Transverse colon (tissue), 4 donors: Measurements from ENCODE around the gene HDAC4. TPM values are rescaled to one million over a fixed set of nuclear protein-coding genes. Genes with fewer than 3 reads are reported as not detected.

Experiments
- DNase-seq: peaks from one replicate; pipeline ENCODE4 v3.0.0-alpha.2; 2019
- H3K27ac ChIP-seq, 4 donors: fragments of 200-600 bp; sonication (generic); 2 replicates each; pipeline ENCODE4 v1.5.1; 2016 to 2018; ENCODE audit warnings: inconsistent platforms in 4 of 4
- H3K27me3 ChIP-seq: fragments of 200-600 bp; sonication (generic); 2 replicates; pipeline ENCODE4 v1.5.1; 2017; ENCODE audit warnings: inconsistent platforms
- H3K36me3 ChIP-seq, 4 donors: fragments of 200-600 bp; sonication (generic); 2 replicates each; pipeline ENCODE4 v1.5.1; 2017 to 2019; ENCODE audit warnings: inconsistent platforms in 4 of 4
- H3K4me1 ChIP-seq, 4 donors: fragments of 200-600 bp; sonication (generic); 2 replicates each; pipeline ENCODE4 v1.5.1; 2017 to 2020; ENCODE audit warnings: inconsistent platforms in 4 of 4
- H3K4me3 ChIP-seq, 4 donors: fragments of 200-600 bp; sonication (generic); 1 replicate in 1 of 4; 2 replicates in 3 of 4; pipeline versions ENCODE4 v1.5.1 to v1.6.1; 2017 to 2019; ENCODE audit warnings: inconsistent platforms in 4 of 4
- H3K9me3 ChIP-seq, 2 donors: fragments of 200-600 bp; sonication (generic); 2 replicates each; pipeline ENCODE4 v1.5.1; 2017 to 2019; ENCODE audit warnings: inconsistent platforms in 2 of 2
- CTCF ChIP-seq, 5 experiments: fragments of 200-600 bp in 3 of 5; fragments of 450-650 bp in 2 of 5; sonication (generic) in 3 of 5; IDR thresholded peaks; 1 replicate in 2 of 5; 2 replicates in 3 of 5; pipeline ENCODE4 v1.5.1; 2016 to 2017; ENCODE audit warnings: antibody characterized with exemption in 5 of 5, inconsistent platforms in 3 of 5, mild to moderate bottlenecking in 2 of 5, moderate library complexity in 1 of 5
- EP300 ChIP-seq: sonication (generic); formaldehyde crosslinking; IDR thresholded peaks from one replicate; pipeline ENCODE4 v1.6.1; 2017; ENCODE audit warnings: antibody characterized with exemption, low read depth
- POLR2A ChIP-seq: fragments of 450-650 bp; IDR thresholded peaks from one replicate; pipeline ENCODE4 v1.6.1; 2016; ENCODE audit warnings: antibody characterized with exemption, mild to moderate bottlenecking, moderate library complexity
- POLR2AphosphoS5 ChIP-seq, 3 donors: sonication (generic); formaldehyde crosslinking; IDR thresholded peaks; one replicate each; pipeline ENCODE4 v1.6.1; 2016; ENCODE audit warnings: antibody characterized with exemption in 3 of 3
- WGBS, 2 donors: methylation state at CpG; one replicate each; pipeline ENCODE4 v1.1.5; 2018; ENCODE audit warnings: low coverage in 1 of 2; 5-methylcytosine and 5-hydroxymethylcytosine counted together
- in situ Hi-C, 4 donors: fragments of 200-750 bp; cut with MboI; loops; one replicate each; pipeline versions ENCODE4 v1.15.0 to v1.15.1; 2017; ENCODE audit warnings: low sequenced_read_pairs in 3 of 4, low pct_ligation_motif_present in 1 of 4, low pct_unique_long_range_greater_than_20kb in 1 of 4
- intact Hi-C: fragments of 100-400 bp; cut with DNase I; formaldehyde crosslinking; loops from one replicate; pipeline ENCODE4 v1.15.1; 2023; ENCODE audit warnings: low total_unique reads
- total RNA-seq, 4 donors: library from RNA; depleted of rRNA; stranded (reverse); fragments of >200 nt; gene quantifications; one replicate each; pipeline ENCODE4 v1.1.0, GENCODE V29; 2016

The HDAC4 gene
- total RNA-seq, 4 donors from 2014 or later, result 33.9 to 192 (median 112) TPM

GRCh38 chr2:239146741-239147181, 254.1 kb downstream of the HDAC4 start:
- TF ChIP-seq EP300 (no peak), POLR2AphosphoS5 (IDR thresholded peaks at IDR 0.05) (no peak), POLR2A (no peak), CTCF (IDR thresholded peaks at IDR 0.05) (no peak)
- no peaks in the 10 kb centered on the region for H3K36me3 ChIP-seq
- in situ Hi-C loops, result no loop called here
- H3K27ac ChIP-seq, result no peak overlapping the region
- 91% methylated on average over 12 of the region's 12 CpGs; no CpG with 5 or more reads in 1 of the 2 donors for WGBS, 2 donors
- peaks cover 0 to 9% (median 5%) of the 10 kb centered on the region in 4 donors for H3K4me1 ChIP-seq
- DNase-seq, result no peak
- H3K4me3 ChIP-seq, result no peak overlapping the region
- H3K27me3 ChIP-seq, result no peaks in the 10 kb centered on the region
- intact Hi-C loops, result no loop called here
- no peaks in the 10 kb centered on the region for H3K9me3 ChIP-seq

GRCh38 chr2:239146011-239146641, 254.7 kb downstream of the HDAC4 start:
- intact Hi-C loops (no loop called here), in situ Hi-C loops (no loop called here)
- 77 to 86% methylated on average over 11 to 19 of the region's 19 CpGs for WGBS, 2 donors
- Histone ChIP-seq H3K4me3 (no peak overlapping the region), H3K36me3 (no peaks in the 10 kb centered on the region), H3K27ac (no peak overlapping the region), H3K27me3 (no peaks in the 10 kb centered on the region), H3K9me3 (no peaks in the 10 kb centered on the region), H3K4me1 (peaks cover 0 to 4% (median 2%) of the 10 kb centered on the region in 4 donors)
- DNase-seq, result no peak
- TF ChIP-seq CTCF (IDR thresholded peaks at IDR 0.05) (no peak), EP300 (no peak), POLR2AphosphoS5 (IDR thresholded peaks at IDR 0.05) (no peak), POLR2A (no peak)

- H3K4me3 ChIP-seq, result no peak overlapping the region
- in situ Hi-C loops (no loop called here), intact Hi-C loops (no loop called here)
- 95% methylated on average over 9 of the region's 9 CpGs; no CpG with 5 or more reads in 1 of the 2 donors for WGBS, 2 donors
- no peak overlapping the region for H3K27ac ChIP-seq
- H3K9me3 ChIP-seq, result no peaks in the 10 kb centered on the region
- H3K36me3 ChIP-seq, result no peaks in the 10 kb centered on the region
- no peaks in the 10 kb centered on the region for H3K27me3 ChIP-seq
- TF ChIP-seq EP300, result no peak
- TF ChIP-seq POLR2AphosphoS5 (IDR thresholded peaks at IDR 0.05), result no peak
- no peak for TF ChIP-seq POLR2A
- no peak for TF ChIP-seq CTCF (IDR thresholded peaks at IDR 0.05)
- H3K4me1 ChIP-seq, result no peaks in the 10 kb centered on the region
- no peak for DNase-seq
Observed at GRCh38 chr2:239145601-239146000, 255.2 kb downstream of the HDAC4 start.

- H3K36me3 ChIP-seq, result no peaks in the 10 kb centered on the region
- H3K27ac ChIP-seq, result no peak overlapping the region
- intact Hi-C loops, result no loop called here
Observed at GRCh38 chr2:239145106-239145505, 255.7 kb downstream of the HDAC4 start.

More at GRCh38 chr2:239145106-239145505, 255.7 kb downstream of the HDAC4 start:
- H3K27me3 ChIP-seq, result no peaks in the 10 kb centered on the region
- DNase-seq, result no peak
- 95% methylated on average over 15 of the region's 15 CpGs; no CpG with 5 or more reads in 1 of the 2 donors for WGBS, 2 donors
- TF ChIP-seq EP300 (no peak), POLR2AphosphoS5 (IDR thresholded peaks at IDR 0.05) (no peak), CTCF (IDR thresholded peaks at IDR 0.05) (no peak), POLR2A (no peak)
- H3K4me1 ChIP-seq, result no peaks in the 10 kb centered on the region
- in situ Hi-C loops, result no loop called here
- no peaks in the 10 kb centered on the region for H3K9me3 ChIP-seq
- H3K4me3 ChIP-seq, result no peak overlapping the region
